ENCODE data around the gene PDZK1IP1.
"Not testable (repeated sequence)": the region's sequence is repeated elsewhere in the genome, so short reads cannot be mapped to it uniquely, and the experiment has no call there.

Gene PDZK1IP1

GRCh38 chr1:47181095-47181954 is 8.5 kb downstream of the PDZK1IP1 start:
- DNase-seq (ENCODE audit: low read depth in 2 of 2): no peak

- no peak for DNase-seq (ENCODE audit: low read depth in 2 of 2)
These were observed 9.2 kb downstream of the PDZK1IP1 start for GRCh38 chr1:47180603-47181094.

- DNase-seq (ENCODE audit: low read depth in 2 of 2): no peak
These were observed 9.8 kb downstream of the PDZK1IP1 start for GRCh38 chr1:47179988-47180563.

- DNase-seq (ENCODE audit: low read depth in 2 of 2): peak; percentile 21 to 50
These were observed 10.5 kb downstream of the PDZK1IP1 start for GRCh38 chr1:47179017-47179987.

- DNase-seq (ENCODE audit: low read depth in 2 of 2): no peak
These were observed 11.2 kb downstream of the PDZK1IP1 start for GRCh38 chr1:47178654-47179016.

- no peak for DNase-seq (ENCODE audit: low read depth in 2 of 2)
These were observed 11.8 kb downstream of the PDZK1IP1 start for GRCh38 chr1:47178020-47178419.

- DNase-seq (ENCODE audit: low read depth in 2 of 2): no peak
These were observed 14.5 kb downstream of the PDZK1IP1 start for GRCh38 chr1:47175227-47175934.

GRCh38 chr1:47174656-47175020 is 15.2 kb downstream of the PDZK1IP1 start:
- no peak for DNase-seq (ENCODE audit: low read depth in 2 of 2)

- DNase-seq (ENCODE audit: low read depth in 2 of 2): no peak
These were observed 17.1 kb downstream of the PDZK1IP1 start for GRCh38 chr1:47172782-47173181.

GRCh38 chr1:47164552-47164951 is 25.3 kb downstream of the PDZK1IP1 start:
- no peak for DNase-seq (ENCODE audit: low read depth in 2 of 2)

- no peak for DNase-seq (ENCODE audit: low read depth in 2 of 2)
These were observed 28.4 kb downstream of the PDZK1IP1 start for GRCh38 chr1:47161298-47162040.

- no peak for DNase-seq (ENCODE audit: low read depth in 2 of 2)
These were observed 29.1 kb downstream of the PDZK1IP1 start for GRCh38 chr1:47160716-47161115.

- DNase-seq (ENCODE audit: low read depth in 2 of 2): not testable (repeated sequence)
These were observed 31.9 kb downstream of the PDZK1IP1 start for GRCh38 chr1:47157957-47158356.

GRCh38 chr1:47156457-47156856 is 33.4 kb downstream of the PDZK1IP1 start:
- DNase-seq (ENCODE audit: low read depth in 2 of 2): not testable (repeated sequence)

- DNase-seq (ENCODE audit: low read depth in 2 of 2): not testable (repeated sequence)
These were observed 40.7 kb downstream of the PDZK1IP1 start for GRCh38 chr1:47149162-47149561.

- no peak for DNase-seq (ENCODE audit: low read depth in 2 of 2)
These were observed 42.6 kb downstream of the PDZK1IP1 start for GRCh38 chr1:47147047-47147785.

- DNase-seq (ENCODE audit: low read depth in 2 of 2): not testable (repeated sequence)
These were observed 43.3 kb downstream of the PDZK1IP1 start for GRCh38 chr1:47146495-47146894.

GRCh38 chr1:47143654-47144053 is 46.2 kb downstream of the PDZK1IP1 start:
- DNase-seq (ENCODE audit: low read depth in 2 of 2): not testable (repeated sequence)

GRCh38 chr1:47140358-47140757 is 49.5 kb downstream of the PDZK1IP1 start:
- DNase-seq (ENCODE audit: low read depth in 2 of 2): not testable (repeated sequence)

All from stimulated activated CD8-positive, alpha-beta memory T cell treated with anti-CD3 and anti-CD28 coated beads, Interleukin-7, amount 100 ng/mL, for 1 hour (primary cell).